CD4-positive, alpha-beta T cell treated with Interleukin-4 for 4 hours (primary cell): ENCODE data around the gene C5orf34.
"Not testable (repeated sequence)": the region's sequence is repeated elsewhere in the genome, so short reads cannot be mapped to it uniquely, and the experiment has no call there.

Experiments used
- DNase-seq: peaks from one replicate; pipeline ENCODE4 v3.0.0-alpha.2; 2020

C5orf34 gene, protein sequence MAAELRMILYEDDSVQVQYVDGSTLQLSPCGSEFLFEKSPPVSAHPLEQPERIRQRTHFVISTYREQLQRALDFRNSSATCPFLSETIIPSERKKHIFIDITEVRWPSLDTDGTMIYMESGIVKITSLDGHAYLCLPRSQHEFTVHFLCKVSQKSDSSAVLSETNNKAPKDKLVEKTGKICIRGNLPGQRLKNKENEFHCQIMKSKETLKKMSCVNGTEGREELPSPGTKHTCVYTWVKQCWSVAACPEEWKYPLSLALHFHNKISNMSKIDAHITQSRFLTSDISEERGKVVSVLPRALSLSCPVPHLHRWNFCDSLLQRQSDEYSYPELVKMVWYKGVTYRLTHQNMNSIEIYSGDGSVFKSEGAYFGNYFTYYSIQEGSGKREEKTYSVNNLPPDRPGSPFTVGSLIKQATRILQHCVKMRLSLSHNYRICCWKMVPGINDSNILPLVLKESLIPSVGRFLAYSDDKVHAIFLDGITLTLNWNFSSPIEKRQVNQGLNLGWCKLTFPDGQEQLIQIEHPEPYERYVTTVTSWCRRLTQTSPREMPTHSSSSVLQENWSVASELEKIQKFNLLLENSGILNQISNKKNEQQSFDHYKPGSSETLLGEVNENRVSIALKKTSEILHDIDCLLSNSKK

DNA sequence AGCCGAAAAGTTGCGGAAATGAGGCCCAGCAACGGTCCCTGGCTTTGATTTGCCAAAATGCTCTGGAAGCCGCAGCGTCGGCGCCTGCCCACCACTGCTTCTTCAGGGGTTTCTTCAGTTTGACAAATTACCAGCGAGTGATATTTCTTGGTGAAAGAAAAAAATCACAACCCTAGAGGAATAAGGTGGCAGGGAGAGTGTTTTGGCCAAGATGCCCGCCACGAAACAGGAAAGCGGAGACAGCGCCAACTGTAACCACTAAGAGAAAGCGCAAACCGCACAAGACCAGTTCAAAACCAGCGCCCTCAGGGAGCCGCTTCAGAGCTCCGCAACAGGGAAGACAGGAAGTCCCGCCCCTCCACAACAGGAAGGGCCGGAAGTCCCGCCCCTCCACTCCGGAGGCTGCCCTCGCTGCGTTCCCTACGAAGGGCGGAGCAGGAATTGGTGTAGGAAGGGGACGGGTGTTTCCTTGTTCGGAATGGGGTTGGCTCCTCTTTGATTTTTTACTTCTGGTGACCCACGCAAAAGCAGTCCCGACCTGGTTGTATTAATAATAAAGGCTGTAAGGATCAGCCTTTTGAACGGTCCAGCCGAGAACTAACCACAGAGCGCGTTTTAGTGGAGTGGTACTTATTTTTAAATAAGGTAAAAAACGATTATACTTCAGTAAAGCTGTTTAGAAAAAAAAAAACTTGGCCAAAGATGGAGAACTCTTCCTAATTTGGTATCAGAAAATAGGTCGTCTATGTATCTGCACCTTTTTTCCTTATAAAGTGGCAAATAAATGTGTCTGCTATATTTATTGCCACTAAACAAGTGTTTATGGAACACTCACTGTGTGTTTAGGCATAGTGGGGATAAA is at the start of gene C5orf34:
Gene C5orf34, minus strand, starts transcription at position 333 of the 862 bp plus-strand sequence. CDS start 5,809 bp downstream, outside the sequence.
- DNase-seq, result peak; percentile 93

DNA sequence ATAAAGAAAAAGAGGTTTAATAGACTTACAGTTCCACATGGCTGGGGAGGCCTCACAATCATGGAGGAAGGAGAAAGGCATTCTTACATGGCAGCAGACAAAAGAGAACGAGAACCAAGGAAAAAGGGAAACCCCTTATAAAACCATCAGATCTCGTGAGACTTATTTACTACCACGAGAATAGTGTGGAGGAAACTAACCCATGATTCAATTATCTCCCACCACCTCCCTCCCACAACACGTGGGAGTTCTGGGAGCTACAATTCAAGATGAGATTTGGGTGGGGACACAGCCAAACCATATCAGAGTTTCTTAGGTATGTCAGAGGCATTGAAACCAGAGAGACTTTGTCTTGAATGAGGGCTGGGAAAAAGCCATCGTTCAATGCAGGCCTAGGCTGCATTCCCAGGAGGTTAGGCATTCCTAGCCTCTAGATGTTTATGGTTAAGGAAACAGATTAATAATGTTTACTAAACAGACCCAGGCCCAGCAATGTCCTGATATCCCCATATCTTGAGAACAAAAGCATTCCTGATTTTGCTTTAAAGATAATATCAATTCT is 49.4 kb upstream of the C5orf34 start:
- no peak for DNase-seq

DNA sequence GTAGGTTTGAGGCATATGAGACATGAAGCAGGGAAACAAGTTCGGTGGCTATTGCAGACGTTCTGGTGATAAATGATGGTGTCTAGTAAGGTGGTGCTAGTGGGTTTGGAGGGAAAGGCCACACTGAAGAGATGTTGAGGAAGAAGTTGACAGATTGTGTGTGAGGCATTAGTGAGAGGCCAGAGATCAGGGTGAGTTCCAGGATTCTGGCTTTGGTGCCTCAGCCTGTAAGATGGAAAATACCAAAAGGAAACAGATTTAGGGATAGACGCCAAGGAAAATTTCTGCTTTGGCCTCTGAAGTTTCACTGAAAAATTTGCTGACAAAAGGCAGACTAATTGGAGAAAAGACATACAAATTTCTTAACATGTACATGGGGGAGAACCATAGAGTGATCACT is 48.4 kb upstream of the C5orf34 start:
- no peak for DNase-seq

DNA sequence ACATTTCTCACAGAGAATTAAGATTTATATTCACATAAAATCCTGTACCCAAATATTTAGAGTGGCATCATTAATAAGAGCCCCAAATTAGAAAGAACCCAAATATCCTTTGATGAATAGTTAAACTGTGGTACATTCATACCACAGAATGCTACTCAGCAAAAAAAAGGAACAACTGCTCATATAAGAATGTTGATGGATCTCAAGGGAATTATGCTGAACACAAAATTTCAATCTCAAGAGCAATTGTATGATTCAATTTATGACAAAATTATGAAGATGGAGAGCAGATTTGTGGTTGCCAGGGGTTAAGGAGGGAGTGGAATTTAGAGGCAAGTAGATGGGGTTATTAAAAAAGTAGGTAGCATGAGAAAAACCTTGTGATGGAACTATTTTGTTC is 46.4 kb upstream of the C5orf34 start:
- DNase-seq, result no peak

DNA sequence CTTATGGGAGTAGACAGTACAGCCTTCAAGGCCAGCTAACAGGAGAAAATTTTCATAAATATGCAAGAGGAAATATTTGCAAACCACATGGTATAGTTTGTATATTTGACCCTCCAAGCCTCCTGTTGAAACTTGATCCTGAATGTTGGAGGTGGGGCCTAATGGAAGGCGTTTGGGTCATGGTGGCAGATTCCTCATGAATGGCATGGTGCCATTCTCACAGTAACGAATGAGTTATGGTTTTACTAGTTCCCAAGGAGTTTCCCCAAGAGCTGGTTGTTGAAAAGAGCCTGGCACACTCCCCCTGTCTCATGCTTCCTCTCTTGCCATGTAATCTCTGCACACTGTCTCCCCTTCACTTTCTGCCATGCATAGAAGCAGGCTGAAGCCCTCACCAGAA is 45.2 kb upstream of the C5orf34 start:
- DNase-seq, result no peak

DNA sequence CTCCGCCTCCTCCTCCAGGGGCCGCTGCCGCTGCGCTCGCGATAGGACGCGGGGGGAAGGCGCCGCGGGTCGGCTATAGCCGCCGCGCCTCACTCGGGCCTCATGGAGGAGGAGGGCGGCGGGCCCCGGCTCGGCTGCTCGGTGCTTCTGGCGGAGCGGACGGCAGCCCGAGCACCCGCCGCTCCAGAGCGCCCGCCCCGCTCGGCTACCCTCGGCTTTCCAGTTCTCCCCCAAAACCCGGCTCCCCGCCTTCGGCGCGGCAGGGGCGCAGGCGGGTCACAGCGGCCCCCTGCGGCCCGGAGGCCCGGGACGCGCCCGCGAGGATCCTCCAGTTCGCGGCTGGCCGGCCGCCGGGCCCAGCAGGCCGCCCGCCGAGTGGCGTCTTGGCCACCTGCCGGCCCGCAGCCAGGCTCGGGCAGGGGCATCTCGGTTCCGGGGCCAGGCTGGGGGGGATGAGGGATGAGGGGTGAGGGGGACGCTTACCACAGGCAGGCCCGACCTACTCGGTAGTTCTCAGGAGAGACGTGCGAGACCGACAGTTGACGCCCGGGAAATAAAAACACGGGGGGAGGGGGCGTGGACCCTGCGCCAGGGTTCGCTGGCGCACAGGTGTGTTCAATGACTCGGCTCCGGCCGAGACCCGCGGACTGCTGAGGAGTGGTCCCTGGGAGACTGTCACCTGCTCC is 42.1 kb upstream of the C5orf34 start, which contains the start of gene PAIP1:
Gene PAIP1, minus strand, starts transcription at position 221 of the 686 bp plus-strand sequence. CDS start 231 bp downstream, outside the sequence.
- DNase-seq, result peak; percentile 83

DNA sequence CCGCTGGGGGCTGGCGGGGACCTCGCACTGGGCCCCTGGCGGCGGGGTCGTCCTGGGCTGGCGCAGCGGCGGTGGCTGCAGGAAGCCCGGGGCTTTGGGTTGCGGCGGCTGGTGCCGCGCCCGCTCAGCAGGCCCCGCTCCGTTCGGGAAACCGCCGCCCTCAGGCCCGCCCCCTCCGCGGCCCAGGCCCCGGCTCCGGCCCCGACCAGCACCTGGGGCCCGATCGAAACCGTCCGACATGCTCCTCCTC is 41.6 kb upstream of the C5orf34 start:
- not testable (repeated sequence) for DNase-seq

DNA sequence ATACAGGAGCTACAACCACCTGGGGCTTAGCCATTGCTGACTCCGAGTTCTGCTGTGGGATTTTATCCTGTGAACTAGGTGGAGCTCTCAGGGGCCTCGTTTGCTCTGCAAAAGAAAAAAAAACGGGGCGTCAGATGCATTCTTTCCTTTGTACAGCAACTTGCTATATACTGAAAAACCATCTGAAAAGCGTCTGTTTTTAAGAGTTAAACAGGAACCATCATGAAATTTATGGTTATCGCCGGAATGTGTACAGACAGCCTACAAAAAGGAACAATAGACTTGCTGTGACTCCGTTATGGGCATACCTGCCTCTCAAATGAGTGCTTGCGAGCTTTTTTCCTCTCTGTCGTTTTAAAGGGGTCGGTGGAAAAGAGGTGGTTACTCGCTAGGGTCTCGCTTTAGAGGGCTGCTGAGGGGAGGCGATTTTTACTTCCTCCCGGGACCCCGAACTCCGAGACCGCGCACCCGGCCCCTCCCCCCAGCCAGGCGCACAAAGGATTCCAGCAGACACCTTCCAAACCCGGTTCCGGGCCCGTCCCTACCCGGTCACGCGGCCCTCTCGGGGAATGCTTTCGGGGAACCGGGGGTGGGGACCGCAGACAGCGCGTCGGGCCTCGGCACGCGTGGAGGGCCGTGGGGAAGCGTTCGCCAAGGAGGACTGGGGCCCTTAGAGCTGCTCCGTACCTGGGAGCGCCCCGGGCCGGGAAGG is 41.1 kb upstream of the C5orf34 start:
- DNase-seq, result peak; percentile 36

DNA sequence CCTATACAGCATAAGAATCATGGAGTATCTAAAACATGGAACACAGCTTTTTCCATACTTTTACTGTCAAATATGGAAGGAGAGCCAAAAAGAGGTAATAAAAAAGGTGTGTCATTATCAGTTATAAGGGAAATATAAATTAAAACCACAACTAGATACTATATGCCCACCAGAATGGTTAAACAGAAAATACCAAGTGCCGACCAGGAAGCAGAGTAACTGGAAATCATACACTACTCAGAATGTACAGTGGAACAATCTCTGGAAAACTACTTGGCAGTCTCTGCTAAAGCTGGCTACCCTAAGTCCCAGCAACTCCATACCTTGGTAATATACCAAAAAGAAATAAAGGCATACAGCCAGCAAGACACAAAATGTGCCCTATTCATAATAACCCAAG is 39.5 kb upstream of the C5orf34 start:
- DNase-seq, result no peak

DNA sequence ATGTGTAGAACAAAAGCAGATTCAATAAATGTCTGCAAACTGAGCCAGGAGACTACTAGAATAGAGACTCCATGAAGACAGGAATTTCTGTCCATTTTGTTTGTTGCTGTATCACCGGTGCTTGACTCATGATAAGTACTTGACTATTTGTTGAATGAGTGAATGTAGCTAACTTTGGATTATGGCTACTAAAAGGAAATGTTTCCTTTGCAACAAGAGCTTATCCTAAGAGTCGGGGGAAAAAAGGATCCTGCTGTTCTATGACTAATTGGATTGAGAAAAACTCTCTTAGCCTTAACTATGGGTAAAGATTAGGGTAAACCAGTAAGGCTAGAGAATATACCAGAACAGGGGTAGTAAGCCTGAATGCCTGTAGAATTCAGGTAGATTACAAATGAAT is 38.4 kb upstream of the C5orf34 start:
- no peak for DNase-seq

DNA sequence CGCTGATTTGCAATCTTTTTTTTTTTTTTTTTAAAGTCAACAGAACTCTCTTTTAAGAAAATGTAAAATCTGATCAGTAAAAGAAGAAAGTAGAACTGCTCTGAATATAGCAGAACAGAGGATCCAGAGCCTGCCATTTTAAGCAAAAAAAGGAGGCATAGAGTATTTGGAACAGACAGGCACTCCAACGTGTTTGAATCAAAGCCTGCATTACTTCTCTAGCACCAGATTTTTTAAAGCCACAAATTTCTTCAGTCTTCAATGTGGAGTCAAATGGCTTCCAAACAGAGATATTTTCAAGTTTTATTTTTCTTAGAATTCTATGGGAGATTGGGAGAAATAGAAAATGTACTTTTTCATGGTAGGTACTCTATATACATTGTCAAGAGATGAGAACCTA is 36.8 kb upstream of the C5orf34 start:
- no peak for DNase-seq

DNA sequence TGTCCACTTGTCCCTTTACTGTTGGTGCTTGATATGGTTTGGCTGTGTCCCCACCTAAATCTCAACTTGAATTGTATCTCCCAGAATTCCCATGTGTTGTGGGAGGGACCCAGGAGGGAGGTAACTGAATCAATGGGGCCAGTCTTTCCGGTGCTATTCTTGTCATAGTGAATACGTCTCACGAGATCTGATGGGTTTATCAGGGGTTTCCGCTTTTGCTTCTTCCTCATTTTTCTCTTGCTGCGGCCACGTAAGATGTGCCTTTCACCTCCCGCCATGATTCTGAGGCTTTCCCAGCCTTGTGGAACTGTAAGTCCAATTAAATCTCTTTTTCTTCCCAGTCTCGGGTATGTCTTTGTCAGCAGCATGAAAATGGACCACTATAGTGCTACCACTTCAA is 34.3 kb upstream of the C5orf34 start:
- DNase-seq, result not testable (repeated sequence)

DNA sequence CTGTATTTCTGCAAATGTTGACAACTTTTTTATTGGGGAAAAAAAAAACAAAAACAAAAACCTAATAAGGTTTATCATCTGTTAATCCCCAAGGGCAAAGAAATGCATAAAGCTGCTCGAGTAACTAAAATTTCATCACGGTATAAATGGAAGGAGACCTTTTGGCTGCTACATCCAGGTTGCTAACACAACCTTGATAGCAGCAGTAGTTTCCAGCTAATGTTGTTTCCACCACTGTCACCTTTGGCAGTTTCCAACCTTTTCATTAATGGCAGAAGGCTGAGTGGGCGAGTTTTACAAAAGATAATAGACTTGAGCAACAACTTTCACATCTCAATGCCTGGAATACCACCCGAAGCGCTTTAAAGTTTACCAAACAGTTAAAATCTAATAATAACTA is 33.4 kb upstream of the C5orf34 start:
- DNase-seq, result no peak

DNA sequence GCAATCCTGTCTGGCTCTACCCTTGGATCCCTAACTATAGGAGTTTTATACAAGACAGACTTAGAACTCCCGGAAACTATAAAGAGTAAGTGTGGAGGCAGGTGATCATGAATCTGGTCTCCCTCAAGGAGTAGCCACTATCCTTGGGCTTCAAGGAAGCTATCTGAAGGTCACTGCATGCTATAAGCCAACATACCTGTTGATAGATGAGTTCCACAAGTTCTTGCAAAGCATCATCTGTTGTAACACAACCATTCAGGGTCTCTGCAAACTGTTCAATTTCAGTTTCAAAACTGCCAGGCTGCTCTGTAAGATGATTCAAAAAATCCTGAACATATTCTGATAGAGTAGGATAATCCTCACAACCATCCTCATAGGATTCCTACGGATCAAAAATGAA is 32.6 kb upstream of the C5orf34 start:
- no peak for DNase-seq

DNA sequence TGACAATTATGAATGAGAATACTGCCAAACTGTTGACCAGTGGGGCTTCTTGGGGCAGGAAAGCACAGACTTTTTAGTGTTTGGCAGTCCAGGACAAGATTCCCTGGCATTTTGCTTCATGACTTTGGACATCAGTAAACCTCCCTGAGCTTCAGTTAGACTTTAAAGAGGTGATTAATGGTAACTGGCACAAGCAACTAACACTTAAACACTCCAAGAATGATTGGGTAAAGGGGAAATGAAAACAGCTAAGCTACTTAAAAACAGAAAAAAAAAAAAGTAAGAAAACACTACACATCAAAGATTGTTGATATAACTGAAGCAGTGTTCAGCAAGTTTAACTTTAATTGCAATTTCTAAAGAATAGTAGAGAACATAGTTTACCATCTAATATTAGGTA is 28.5 kb upstream of the C5orf34 start:
- no peak for DNase-seq

DNA sequence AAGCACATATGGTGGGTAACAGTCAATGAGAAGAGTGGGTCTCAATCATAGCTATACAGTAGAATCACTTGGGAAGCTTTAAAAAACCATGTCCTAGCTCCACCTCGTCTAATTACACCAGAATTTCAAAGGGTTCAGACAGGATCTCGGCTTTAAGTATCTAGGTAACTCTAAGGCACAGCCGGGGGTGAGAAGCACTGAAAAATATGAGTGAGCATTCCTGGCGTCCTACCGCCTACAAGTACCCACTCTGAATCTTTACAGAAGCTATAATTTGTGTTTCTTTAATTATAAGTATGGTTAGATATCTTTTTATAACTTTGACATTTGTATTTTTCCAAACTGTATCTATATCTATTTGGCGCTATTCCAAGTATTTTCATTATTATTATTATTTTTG is 25.8 kb upstream of the C5orf34 start:
- no peak for DNase-seq

DNA sequence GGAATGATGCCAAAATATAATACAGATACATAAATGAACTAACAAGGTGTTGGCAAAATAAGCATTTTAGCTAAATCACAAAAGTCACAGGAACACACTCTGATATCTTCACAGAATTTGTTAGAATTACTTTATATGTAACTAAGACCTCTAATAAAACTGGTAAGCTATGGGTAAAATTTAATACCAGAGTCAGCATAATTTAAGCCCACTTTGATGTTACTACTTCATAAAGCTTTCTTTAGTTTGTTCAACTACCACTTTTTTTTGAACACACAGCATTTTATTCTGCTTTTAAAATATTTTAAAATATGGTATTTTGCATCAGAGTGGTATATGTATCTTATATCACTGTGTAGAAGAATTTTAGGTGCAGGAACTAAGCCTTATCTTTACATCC is 22.0 kb upstream of the C5orf34 start:
- DNase-seq, result no peak

DNA sequence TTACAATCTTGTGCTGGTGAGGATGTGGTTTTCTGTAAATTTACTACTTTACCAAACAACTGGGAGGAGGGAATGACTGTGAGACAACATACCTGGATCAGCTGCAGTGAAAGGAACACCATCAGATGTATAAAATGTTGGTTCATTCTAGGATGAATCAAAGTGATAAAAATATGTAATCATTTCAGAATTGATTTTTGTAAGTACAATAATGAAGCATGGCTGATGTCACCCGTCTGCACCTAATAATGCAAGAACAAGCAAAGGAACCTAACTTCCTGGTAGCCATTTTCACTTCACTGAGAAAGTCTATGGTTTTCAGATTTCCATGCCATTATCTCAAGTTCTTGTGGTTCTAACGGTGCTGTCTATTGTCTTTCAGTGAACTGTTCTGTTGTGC is 18.7 kb upstream of the C5orf34 start:
- DNase-seq, result no peak

DNA sequence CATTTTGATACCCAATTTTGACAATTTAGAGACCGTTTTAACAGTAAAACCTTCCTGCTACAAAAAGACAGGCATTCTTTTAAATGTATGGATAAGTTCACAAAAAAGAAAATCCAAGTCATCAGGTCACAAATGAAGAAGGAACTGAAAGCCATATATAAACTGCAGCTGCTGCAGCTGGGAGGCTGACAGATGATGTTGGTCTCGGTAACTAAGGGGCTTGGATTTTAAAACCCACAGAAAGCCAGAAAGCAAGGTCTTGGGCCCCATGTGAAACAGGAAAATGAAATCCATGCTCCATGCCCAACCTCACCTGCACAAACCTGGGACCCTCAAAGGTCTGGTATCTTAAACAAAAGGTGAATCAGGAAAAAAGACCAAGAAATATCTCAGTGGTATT is 15.7 kb upstream of the C5orf34 start:
- no peak for DNase-seq

DNA sequence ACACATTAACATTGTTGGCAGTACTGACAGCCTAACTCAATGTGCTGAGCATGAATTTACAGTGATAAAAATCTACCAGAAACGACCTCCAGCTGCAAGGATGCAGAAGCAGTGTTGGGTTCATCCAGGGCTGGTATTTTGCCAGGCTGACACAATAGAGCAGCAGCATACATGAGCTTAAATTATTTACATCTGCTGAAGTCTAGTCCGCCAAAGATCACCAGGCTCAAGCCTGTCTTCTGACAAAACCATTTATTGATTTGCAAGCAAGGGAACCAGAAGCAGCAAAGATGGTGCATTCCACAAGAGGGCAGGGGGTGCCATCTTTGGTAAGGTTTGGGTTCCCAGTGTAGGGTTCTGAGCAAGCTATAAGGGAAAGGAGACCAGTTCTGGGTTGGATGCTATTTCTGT is 8.7 kb upstream of the C5orf34 start:
- no peak for DNase-seq

DNA sequence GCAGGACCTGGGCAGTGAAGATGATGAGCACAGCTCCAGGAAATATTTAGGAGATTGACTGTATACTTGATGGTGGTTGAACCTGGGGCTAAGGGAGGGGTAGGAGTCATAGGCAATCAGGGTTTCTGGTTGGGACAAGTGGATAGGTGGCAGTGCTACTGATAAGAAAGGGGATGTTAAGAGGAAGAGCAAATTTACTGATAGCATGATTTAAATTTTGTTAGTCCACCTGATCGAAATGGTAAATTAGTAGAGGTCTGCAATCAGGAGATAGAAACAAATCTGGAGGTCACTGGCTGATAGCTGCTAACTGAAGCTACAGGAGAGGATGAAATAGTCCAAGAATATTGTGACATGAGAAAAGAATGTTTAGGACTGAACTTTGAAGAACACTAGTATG is 5.7 kb upstream of the C5orf34 start:
- DNase-seq, result no peak

DNA sequence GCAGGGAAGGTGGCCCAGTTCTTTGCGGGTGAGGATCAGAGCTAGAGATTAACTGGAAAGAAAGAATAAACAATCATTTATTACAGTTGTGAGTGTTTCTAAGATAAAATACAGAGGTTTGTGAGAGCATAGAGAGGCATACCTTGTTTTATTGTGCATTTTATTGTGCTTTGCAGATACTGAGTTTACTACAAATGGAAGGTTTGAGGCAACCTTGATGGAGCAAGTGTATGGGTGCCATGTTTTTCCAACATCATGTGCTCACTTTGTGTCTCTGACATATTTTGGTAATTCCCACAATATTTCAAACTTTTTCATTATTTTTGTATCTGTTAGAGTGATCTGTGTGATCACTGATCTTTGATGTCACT is 715 bp upstream of the C5orf34 start:
- no peak for DNase-seq
